ENCODE measurements around the gene AFAP1.

AFAP1 gene

GRCh38 chr4:7780751-7781348 lies 158.8 kb downstream of the AFAP1 start:
- no peak for DNase-seq

GRCh38 chr4:7779432-7779768 lies 160.3 kb downstream of the AFAP1 start:
- no peak for DNase-seq

- DNase-seq = no peak
Measured at GRCh38 chr4:7778510-7779431, 160.9 kb downstream of the AFAP1 start.

- DNase-seq = no peak
Measured at GRCh38 chr4:7777871-7778509, 161.7 kb downstream of the AFAP1 start.

- DNase-seq = no peak
Measured at GRCh38 chr4:7777017-7777710, 162.5 kb downstream of the AFAP1 start.

- no peak for DNase-seq
Measured at GRCh38 chr4:7775396-7775795, 164.3 kb downstream of the AFAP1 start.

GRCh38 chr4:7774301-7775294 lies 165.1 kb downstream of the AFAP1 start:
- DNase-seq = no peak

- no peak for DNase-seq
Measured at GRCh38 chr4:7773401-7774180, 166.1 kb downstream of the AFAP1 start.

- no peak for DNase-seq
Measured at GRCh38 chr4:7772711-7773385, 166.8 kb downstream of the AFAP1 start.

GRCh38 chr4:7771541-7772507 lies 167.8 kb downstream of the AFAP1 start:
- DNase-seq = no peak

GRCh38 chr4:7771056-7771455 lies 168.6 kb downstream of the AFAP1 start:
- no peak for DNase-seq

GRCh38 chr4:7770224-7771050 lies 169.2 kb downstream of the AFAP1 start:
- no peak for DNase-seq

GRCh38 chr4:7769396-7770223 lies 170.1 kb downstream of the AFAP1 start:
- no peak for DNase-seq

GRCh38 chr4:7768736-7769135 lies 170.9 kb downstream of the AFAP1 start:
- no peak for DNase-seq

GRCh38 chr4:7767966-7768365 lies 171.7 kb downstream of the AFAP1 start:
- no peak for DNase-seq

GRCh38 chr4:7767526-7767925 lies 172.1 kb downstream of the AFAP1 start:
- no peak for DNase-seq

- DNase-seq = no peak
Measured at GRCh38 chr4:7766661-7767345, 172.9 kb downstream of the AFAP1 start.
